A549 treated with GW870086 at 1 μM for 4 hours (cell line): ENCODE measurements around the gene PTGS1. TPM values are rescaled to one million over a fixed set of nuclear protein-coding genes. Genes with fewer than 3 reads are reported as not detected.

Experiments
- total RNA-seq: library from RNA; stranded (reverse); fragments of 200-300 nt; extraction: Qiagen RNA extraction; gene quantifications from 5 replicates; pipeline ENCODE4 v1.2.3, GENCODE V29; 2022; ENCODE audit warnings: low read depth

The PTGS1 gene
- total RNA-seq, result 1.0 to 1.8 TPM (median 1.4 TPM) in 5 replicates

DNA sequence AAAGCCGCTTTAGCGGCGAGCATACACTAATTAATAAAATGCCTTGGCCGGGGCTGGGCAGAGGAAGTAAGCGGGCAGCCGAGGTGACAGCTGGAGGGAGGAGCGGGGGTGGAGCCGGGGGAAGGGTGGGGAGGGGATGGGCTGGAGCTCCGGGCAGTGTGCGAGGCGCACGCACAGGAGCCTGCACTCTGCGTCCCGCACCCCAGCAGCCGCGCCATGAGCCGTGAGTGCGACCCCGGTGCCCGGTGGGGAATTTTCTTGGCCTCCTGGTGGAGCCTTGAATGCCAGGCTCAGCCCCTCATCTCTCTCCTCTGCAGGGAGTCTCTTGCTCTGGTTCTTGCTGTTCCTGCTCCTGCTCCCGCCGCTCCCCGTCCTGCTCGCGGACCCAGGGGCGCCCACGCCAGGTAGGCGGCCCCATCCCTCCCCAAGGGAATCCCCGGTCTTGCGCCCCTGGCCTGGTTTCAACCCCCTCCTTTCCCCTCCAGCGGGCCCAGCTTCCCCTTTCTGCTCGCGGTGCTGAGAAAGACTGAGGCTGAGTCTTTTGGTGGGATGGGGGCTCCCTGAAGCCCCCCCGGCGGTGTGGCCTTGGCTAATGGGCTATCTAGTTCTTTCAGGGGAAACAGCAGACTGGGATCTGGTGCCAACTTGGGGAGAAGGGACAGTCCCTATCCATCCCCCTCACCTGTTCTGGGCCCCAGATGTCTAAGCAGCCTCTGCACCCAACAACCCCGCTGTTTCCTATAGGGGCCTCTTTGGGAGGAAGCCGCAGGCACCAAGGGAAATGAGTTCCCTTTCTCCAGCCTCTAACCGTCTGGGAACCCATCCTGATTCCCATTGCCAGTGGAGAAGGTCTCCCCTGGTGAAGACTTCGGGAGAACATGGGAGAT is at the start of gene PTGS1:
TSS of gene PTGS1 (plus strand) at position 156 of the 887 bp plus-strand sequence. CDS start at position 217, 61 bp downstream.

Other genes starting within 250 kb of the PTGS1 start
- gene NDUFA8, start 211.2 kb upstream of the PTGS1 start, total RNA-seq, result 94.1 to 112 TPM (median 107 TPM) in 5 replicates
- not detected in 5 replicates for gene MORN5, start 211.1 kb upstream of the PTGS1 start, total RNA-seq
- gene LHX6, start 142.1 kb upstream of the PTGS1 start, total RNA-seq, result 0.85 to 1.5 TPM (median 1.1 TPM) in 5 replicates
- 12.1 to 25.2 TPM (median 21.0 TPM) in 5 replicates for gene RBM18, start 106.2 kb upstream of the PTGS1 start, total RNA-seq
- gene MRRF, start 106.1 kb upstream of the PTGS1 start, total RNA-seq, result 62.2 to 75.9 TPM (median 67.0 TPM) in 5 replicates
- not detected in 5 replicates for gene OR1J1, start 106.9 kb downstream of the PTGS1 start, total RNA-seq
- gene OR1J2, start 139.8 kb downstream of the PTGS1 start, total RNA-seq, result not detected in 5 replicates
- not detected in 5 replicates for gene OR1J4, start 148.1 kb downstream of the PTGS1 start, total RNA-seq
- gene OR1N1, start 156.3 kb downstream of the PTGS1 start, total RNA-seq, result not detected in 5 replicates
- gene OR1N2, start 182.1 kb downstream of the PTGS1 start, total RNA-seq, result not detected in 5 replicates
- gene OR1L8, start 212.4 kb downstream of the PTGS1 start, total RNA-seq, result not detected in 5 replicates
- gene OR1Q1, start 243.7 kb downstream of the PTGS1 start, total RNA-seq, result not detected in 5 replicates